Hematopoietic multipotent progenitor cell treated with erythropoietin and hydrocortisone succinate and interleukin-3 and kit ligand, for 15 days (in vitro differentiated cells): Measurements from ENCODE around the gene UQCR10.

Source experiments
- DNase-seq: peaks from one replicate; pipeline ENCODE4 v3.0.0-alpha.2; 2015; ENCODE audit warnings: low spot score

Gene UQCR10

GRCh38 chr22:29767171-29768051 lies at the start of gene UQCR10:
TSS of gene UQCR10 (plus strand) at chr22:29767369. CDS start at chr22:29767399, 30 bp downstream.
- DNase-seq = peak; percentile 95

DNA sequence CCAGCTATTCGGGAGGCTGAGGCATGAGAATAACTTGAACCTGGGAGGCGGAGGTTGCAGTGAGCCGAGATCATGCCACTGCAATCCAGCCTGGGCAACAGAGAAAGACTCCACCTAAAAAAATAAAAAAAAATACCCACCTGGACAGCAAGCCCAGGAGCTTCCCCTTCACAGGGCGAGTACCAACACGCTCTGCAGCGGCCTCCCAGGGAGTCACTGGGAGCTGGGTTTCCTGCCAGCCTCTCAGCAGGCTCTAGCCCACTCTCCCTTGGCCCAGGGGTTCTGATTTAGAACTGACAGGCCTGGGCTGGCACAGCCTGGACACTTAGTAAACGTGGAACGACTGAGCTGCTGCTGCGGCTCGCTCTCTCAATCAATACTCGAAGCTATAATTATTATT lies 49.4 kb upstream of the UQCR10 start:
- DNase-seq = no peak

DNA sequence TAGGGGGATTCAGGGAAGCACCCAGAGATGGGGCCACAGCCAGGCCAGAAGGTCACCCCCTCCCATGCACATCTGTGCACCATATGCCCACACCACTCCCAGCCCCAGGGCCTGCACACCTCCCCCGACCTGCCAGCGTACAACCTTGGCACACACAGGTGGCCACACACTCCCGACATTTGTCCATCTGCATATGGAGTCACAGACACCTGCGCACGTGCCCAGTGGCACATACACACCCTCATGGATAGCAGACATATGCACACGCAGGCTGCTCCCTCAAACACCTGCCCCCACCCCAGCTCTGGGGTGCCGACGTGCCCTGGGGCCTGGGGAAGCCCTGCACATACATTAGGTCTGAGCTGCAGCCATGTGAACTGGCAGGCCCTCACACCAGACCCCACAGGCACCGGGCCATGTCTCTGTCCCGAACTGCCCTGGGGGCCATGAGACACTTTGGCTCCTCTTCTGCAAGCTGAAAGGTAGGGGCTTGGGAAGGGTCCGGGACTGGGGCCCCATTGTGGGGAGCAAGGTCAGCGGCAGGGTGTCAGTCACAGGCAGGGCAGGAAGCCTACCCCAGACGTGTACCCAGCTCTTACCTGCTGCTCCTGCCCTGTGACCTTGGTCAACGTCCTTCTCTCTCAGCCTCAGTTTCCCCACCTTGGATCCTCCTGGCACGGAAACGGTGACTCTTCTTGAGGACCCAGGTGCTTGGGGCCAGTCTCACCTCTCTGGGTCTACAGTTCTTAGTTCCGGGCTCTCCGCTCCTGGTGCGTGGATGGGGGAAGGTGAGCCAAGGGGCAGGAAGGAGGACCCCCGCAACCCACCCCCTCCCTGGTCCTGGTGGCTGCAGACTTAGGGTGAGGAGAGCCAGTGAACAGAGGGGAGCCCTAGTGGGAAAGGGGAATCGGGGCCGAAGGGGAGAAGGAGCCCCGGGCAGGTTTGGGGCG lies 47.9 kb upstream of the UQCR10 start:
- no peak for DNase-seq

DNA sequence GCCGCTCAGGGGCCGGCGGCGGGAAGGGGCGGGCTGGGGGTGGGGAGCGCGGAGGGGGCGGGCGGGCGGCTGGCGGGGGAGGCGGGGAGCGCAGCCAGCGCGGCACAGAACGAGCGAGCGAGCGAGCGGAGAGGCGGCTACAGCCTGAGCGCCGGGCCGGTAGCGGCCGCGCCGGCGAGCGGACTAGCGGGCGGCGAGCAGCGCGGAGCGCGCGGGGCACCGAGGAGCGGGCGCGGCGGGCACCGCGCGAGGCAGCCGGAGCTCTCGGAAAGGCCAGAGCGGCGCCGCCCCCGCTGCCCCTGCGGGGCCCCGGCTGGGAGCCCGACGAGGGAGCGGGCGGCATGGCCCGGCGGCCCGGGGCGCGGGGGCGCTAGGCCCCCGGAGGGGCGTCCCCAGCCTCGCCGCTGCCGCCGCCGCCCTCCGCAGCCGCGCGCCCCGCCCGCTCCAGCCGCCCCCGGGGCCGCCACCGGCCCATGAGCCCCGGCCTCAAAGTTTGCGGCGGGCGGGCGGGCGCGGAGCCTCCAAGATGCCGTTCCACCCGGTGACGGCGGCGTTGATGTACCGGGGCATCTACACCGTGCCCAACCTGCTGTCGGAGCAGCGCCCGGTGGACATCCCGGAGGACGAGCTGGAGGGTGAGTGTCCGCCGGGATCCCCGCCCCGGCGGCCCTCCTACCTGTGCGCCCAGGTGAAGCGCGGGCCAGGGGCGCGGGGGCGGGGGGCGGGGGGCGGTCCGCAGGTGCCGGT lies 47.1 kb upstream of the UQCR10 start, which contains the start of gene CABP7:
CABP7 (plus strand) TSS at position 105 of the 747 bp plus-strand sequence; CDS start at position 527, 422 bp downstream.
- no peak for DNase-seq

DNA sequence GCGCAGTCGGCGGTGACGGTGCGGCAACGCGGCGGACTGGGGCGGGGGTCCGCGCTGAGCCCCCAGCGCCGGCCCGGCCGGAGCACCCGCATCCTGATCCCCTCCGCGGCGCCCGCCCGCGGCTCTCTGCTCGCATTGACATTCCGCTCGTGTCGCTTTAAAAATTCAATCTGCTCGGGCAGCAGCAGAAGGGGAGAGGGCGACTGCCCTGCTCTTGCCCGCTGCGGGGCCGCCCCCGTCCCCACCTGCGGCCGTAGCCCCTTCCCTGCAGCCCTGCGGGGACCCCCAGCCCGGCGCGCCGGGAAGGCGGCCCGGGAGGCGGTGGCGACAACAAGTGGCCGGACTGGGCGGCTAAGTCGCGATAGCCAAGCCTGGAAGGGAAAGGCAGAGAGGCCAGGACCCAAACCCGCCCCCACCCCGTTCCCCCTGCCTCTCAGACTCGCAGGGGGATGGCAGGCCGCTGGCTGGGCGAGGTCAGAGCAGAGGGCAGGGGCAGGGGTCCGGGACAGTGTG lies 46.3 kb upstream of the UQCR10 start:
- no peak for DNase-seq

GRCh38 chr22:29722151-29722550 lies 45.0 kb upstream of the UQCR10 start:
- no peak for DNase-seq

- DNase-seq = no peak
Observed at GRCh38 chr22:29722587-29722986, 44.6 kb upstream of the UQCR10 start.

DNA sequence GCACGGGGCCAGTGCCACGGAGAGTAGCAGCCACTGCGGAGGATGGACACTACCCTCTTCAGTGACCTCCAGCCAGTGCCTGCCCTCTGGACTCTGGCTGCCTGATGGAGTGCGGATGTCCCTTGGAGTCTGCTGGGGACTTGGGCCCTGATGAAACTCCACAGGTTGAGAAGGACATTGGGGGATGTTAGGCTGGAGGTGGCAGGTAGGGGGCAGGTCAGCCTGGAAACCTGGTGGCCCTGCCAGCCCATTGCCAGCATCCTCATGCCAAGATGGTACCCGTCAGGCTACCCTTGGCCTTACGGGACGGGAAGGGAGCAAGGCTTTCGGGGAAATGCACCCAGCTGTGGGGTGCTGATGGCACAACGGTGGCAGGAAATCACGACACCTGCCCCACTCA lies 43.4 kb upstream of the UQCR10 start:
- no peak for DNase-seq

- no peak for DNase-seq
Observed at GRCh38 chr22:29724843-29725242, 42.3 kb upstream of the UQCR10 start.

- no peak for DNase-seq
Observed at GRCh38 chr22:29726106-29726505, 41.1 kb upstream of the UQCR10 start.

- DNase-seq = no peak
Observed at GRCh38 chr22:29726512-29727130, 40.5 kb upstream of the UQCR10 start.

GRCh38 chr22:29727131-29727523 lies 40.0 kb upstream of the UQCR10 start:
- peak; percentile 45 for DNase-seq

DNA sequence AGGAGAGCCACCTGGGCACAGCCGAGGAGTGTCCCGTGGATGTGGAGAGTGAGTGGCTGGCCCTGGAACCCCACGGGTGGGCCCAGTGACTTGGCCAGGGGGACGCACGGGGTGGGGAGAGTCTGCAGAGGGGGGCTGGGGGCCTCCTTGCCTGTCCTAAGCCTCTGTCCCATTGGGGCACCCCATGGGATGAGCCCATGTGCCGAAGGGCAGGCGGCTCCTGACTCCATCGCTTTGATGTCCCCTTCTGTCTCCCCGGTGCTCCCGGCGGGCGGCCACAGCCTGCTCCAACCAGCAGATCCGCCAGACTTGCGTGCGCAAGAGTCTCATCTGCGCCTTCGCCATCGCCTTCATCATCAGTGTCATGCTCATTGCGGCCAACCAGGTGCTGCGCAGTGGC lies 38.0 kb upstream of the UQCR10 start:
- DNase-seq = no peak

GRCh38 chr22:29731058-29731850 lies 35.9 kb upstream of the UQCR10 start:
- DNase-seq = no peak

DNA sequence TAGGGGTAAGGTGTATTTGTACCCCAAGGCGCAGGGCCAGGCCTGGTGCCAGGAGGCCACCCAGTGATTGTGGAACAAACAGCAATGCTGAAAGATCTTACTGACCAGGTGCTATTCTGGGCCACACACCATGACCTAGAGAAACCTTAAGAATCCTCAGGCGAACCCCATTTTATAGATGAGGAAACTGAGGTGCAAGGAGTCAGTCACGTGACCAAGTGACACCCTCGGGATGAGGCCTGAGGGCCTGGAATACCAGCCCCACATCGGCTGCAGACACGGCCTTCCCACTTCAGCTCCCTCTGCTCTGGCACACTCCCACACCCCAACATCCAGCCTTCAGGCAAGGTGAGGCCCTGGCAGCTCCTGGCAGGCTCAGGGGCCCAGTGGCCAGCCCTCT lies 34.3 kb upstream of the UQCR10 start:
- DNase-seq = no peak

DNA sequence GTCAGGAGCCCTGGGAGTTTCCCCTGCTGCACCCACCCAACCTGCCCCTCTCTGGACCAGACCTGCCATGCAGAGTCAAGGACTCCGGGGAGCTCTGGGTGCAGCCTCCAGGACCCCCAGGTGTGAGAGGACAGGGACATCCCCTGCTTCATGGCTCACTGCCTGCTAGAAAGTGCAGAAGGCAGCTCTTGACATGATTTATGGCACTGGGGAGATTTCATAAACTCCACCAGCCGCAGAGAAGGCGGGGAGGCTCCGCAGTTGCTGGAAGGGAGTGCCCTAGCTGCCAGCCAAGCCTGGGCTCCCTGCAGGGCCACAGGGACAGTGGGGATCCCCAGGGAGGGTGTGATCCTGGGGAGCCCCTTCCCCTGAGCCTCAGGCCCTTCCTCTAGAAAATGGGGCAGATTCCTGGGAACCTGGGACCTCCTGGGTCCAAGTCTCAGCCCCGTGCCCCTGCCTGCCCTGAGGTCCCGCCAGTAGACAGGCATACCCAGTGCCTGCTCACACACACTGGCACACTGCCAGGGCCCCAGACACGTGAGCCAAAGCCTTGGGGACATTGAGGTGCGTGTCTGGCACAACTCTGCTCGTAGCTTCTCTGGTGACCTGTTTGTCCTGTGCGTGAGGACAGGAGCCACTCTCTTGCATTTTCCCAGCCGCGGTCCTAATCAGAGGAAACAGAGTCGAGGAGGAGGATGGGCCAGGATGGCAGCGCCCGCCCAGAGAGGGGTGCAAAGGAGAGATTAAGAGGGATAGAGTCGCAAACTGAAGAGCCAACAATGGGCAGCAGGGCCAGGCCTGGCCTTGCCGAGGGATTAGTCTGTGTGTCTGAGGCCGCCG lies 33.6 kb upstream of the UQCR10 start:
- peak; percentile 90 for DNase-seq

DNA sequence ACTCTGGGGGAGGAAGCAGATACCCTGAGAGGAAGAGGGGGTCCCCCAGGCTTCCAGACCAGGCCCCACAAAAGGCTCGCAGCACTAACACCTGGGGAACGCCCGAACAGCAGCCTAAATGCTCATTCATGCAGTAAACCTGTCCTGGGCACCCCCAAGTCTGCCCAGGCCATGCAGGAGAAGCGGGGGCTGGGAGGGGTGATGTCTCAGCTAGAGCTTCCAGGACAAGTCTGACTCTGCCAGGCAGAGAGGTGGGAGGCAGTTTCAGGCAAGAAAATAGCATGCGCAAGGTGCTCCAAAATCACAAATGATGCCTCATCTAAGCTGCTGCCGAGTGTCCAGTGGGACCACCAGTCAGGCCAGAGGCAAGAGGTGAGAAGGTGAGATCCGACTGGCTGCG lies 32.8 kb upstream of the UQCR10 start:
- DNase-seq = peak; percentile 46

DNA sequence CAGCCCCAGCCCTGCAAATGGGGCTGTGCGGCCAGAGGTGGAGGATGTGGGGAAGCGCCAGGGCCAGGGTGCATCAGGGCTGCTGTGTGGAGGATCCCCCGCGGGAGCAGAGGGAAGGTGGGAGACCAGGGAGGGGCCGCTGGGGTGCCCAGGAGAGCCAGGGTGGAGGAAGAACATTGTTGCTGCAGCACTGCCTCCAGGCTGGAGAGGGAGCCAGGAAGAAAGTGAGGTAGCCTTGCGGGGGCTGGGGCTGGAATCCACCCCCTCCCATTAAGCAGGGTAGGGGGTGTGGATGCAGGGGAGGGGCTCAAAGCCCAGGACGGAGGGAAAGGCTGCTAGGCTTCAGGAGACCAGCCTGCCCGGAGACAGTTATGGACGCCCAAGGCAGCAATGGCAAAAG lies 32.3 kb upstream of the UQCR10 start:
- no peak for DNase-seq

GRCh38 chr22:29735416-29735815 lies 31.8 kb upstream of the UQCR10 start:
- DNase-seq = no peak
